ENCODE results near the gene SLC25A20.

The SLC25A20 gene

GRCh38 chr3:48934333-48934991, 35.8 kb upstream of the SLC25A20 start:
- DNase-seq (ENCODE audit: low read depth), result no peak
- in situ Hi-C loops (cut with HindIII; ENCODE audit: low sequenced_read_pairs), result no loop called here
- no peak overlapping the region for H3K4me3 ChIP-seq (ENCODE audit: low read depth, low read length)
- no peak for TF ChIP-seq CTCF (IDR thresholded peaks at IDR 0.05; ENCODE audit: low read depth, low read length, missing control alignments)

- no peak for DNase-seq (ENCODE audit: low read depth)
- in situ Hi-C loops (cut with HindIII; ENCODE audit: low sequenced_read_pairs), result no loop called here
Observed at GRCh38 chr3:48931944-48932580, 33.4 kb upstream of the SLC25A20 start.

GRCh38 chr3:48930590-48930989, 31.9 kb upstream of the SLC25A20 start:
- no peak for TF ChIP-seq CTCF (IDR thresholded peaks at IDR 0.05; ENCODE audit: low read depth, low read length, missing control alignments)
- H3K4me3 ChIP-seq (ENCODE audit: low read depth, low read length), result no peak overlapping the region
- in situ Hi-C loops (cut with HindIII; ENCODE audit: low sequenced_read_pairs), result no loop called here
- DNase-seq (ENCODE audit: low read depth), result no peak

More at GRCh38 chr3:48931944-48932580, 33.4 kb upstream of the SLC25A20 start:
- no peak for TF ChIP-seq CTCF (IDR thresholded peaks at IDR 0.05; ENCODE audit: low read depth, low read length, missing control alignments)
- H3K4me3 ChIP-seq (ENCODE audit: low read depth, low read length), result no peak overlapping the region

GRCh38 chr3:48929358-48930035, 30.8 kb upstream of the SLC25A20 start:
- no peak for TF ChIP-seq CTCF (IDR thresholded peaks at IDR 0.05; ENCODE audit: low read depth, low read length, missing control alignments)
- DNase-seq (ENCODE audit: low read depth), result no peak
- no peak overlapping the region for H3K4me3 ChIP-seq (ENCODE audit: low read depth, low read length)
- in situ Hi-C loops (cut with HindIII; ENCODE audit: low sequenced_read_pairs), result no loop called here

- H3K4me3 ChIP-seq (ENCODE audit: low read depth, low read length), result no peak overlapping the region
- DNase-seq (ENCODE audit: low read depth), result no peak
- in situ Hi-C loops (cut with HindIII; ENCODE audit: low sequenced_read_pairs), result no loop called here
- no peak for TF ChIP-seq CTCF (IDR thresholded peaks at IDR 0.05; ENCODE audit: low read depth, low read length, missing control alignments)
Observed at GRCh38 chr3:48928679-48929078, 30.0 kb upstream of the SLC25A20 start.

- no peak for TF ChIP-seq CTCF (IDR thresholded peaks at IDR 0.05; ENCODE audit: low read depth, low read length, missing control alignments)
- no peak overlapping the region for H3K4me3 ChIP-seq (ENCODE audit: low read depth, low read length)
- DNase-seq (ENCODE audit: low read depth), result no peak
- in situ Hi-C loops (cut with HindIII; ENCODE audit: low sequenced_read_pairs), result no loop called here
Observed at GRCh38 chr3:48927928-48928327, 29.2 kb upstream of the SLC25A20 start.

Data from astrocyte of the cerebellum (primary cell).